Calu3 (cell line): ENCODE results near the gene EXOC3L1. TPM values are rescaled to one million over a fixed set of nuclear protein-coding genes. Genes with fewer than 3 reads are reported as not detected.

ENCODE experiments used
- BruUV-seq: library from RNA; stranded (reverse); fragments of 400-500 nt; replicated peaks from 2 replicates; lab custom pipeline; 2021; lab: Mats Ljungman, UMichigan
- CTCF ChIA-PET: fragments of 300-600 bp; sonication (Branson Sonifier 250); formaldehyde crosslinking; loops from one replicate; lab custom pipeline; 2022; ENCODE audit warnings: antibody characterized with exemption; lab: Charles Lee
- DNase-seq: peaks from one replicate; pipeline ENCODE4 v3.0.0; 2022
- H3K27ac Mint-ChIP-seq: one replicate; pipeline ENCODE4 v1.8.0; 2022; ENCODE audit warnings: mixed read lengths; ENCODE audit not compliant: unreplicated experiment
- H3K27me3 Mint-ChIP-seq: one replicate; pipeline ENCODE4 v1.8.0; 2022; ENCODE audit warnings: mixed read lengths; ENCODE audit not compliant: unreplicated experiment
- H3K36me3 Mint-ChIP-seq: one replicate; pipeline ENCODE4 v1.8.0; 2022; ENCODE audit warnings: mild to moderate bottlenecking, moderate library complexity, mixed read lengths; ENCODE audit not compliant: insufficient read depth, unreplicated experiment
- H3K4me1 Mint-ChIP-seq: one replicate; pipeline ENCODE4 v1.8.0; 2022; ENCODE audit warnings: mild to moderate bottlenecking, low read depth, mixed read lengths; ENCODE audit not compliant: unreplicated experiment
- H3K4me3 Mint-ChIP-seq: one replicate; pipeline ENCODE4 v1.8.0; 2022; ENCODE audit warnings: mild to moderate bottlenecking, low read depth, moderate library complexity, mixed read lengths; ENCODE audit not compliant: unreplicated experiment
- H3K9me3 Mint-ChIP-seq: one replicate; pipeline ENCODE4 v1.8.0; 2022; ENCODE audit warnings: low read depth, mixed read lengths; ENCODE audit not compliant: unreplicated experiment
- intact Hi-C: fragments of 100-400 bp; cut with micrococcal nuclease; formaldehyde crosslinking; loops from one replicate; pipeline ENCODE4 v1.10.0; 2022; ENCODE audit not compliant: unreplicated experiment
- total RNA-seq: library from RNA; stranded (reverse); gene quantifications from 2 replicates; pipeline ENCODE4 v1.2.3, GENCODE V29; 2022
- TF ChIP-seq, protein P1 (sequence below): fragments of 200-600 bp; IDR thresholded peaks from one replicate; pipeline ENCODE4 v1.8.0; 2022; ENCODE audit warnings: antibody characterized with exemption; ENCODE audit not compliant: unreplicated experiment

EXOC3L1 gene
- total RNA-seq, 1 experiment from 2014 or later: 0.31 TPM

- intact Hi-C loops: loop anchor here (5.0 kb wide), 1 partner anchor 57 kb away; the partner anchor contains the start of gene PHAF1
- Mint-ChIP-seq H3K4me3 (peak overlapping the region; percentile 28), H3K27me3 (no peaks in the 10 kb centered on the region), H3K9me3 (no peaks in the 10 kb centered on the region), H3K4me1 (no peaks in the 10 kb centered on the region), H3K27ac (no peak overlapping the region), H3K36me3 (peaks cover 47% of the 10 kb centered on the region)
- CTCF ChIA-PET: no interaction called here
- TF ChIP-seq, protein P1, sequence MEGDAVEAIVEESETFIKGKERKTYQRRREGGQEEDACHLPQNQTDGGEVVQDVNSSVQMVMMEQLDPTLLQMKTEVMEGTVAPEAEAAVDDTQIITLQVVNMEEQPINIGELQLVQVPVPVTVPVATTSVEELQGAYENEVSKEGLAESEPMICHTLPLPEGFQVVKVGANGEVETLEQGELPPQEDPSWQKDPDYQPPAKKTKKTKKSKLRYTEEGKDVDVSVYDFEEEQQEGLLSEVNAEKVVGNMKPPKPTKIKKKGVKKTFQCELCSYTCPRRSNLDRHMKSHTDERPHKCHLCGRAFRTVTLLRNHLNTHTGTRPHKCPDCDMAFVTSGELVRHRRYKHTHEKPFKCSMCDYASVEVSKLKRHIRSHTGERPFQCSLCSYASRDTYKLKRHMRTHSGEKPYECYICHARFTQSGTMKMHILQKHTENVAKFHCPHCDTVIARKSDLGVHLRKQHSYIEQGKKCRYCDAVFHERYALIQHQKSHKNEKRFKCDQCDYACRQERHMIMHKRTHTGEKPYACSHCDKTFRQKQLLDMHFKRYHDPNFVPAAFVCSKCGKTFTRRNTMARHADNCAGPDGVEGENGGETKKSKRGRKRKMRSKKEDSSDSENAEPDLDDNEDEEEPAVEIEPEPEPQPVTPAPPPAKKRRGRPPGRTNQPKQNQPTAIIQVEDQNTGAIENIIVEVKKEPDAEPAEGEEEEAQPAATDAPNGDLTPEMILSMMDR: no peak
- BruUV-seq: no TSS peak
- no peak for DNase-seq
Observed at GRCh38 chr16:67163999-67164558, 25.9 kb downstream of the EXOC3L1 start.

- H3K36me3 Mint-ChIP-seq: peaks cover 54% of the 10 kb centered on the region
Observed at GRCh38 chr16:67163164-67163998, 26.6 kb downstream of the EXOC3L1 start.

GRCh38 chr16:67162506-67163163 is 27.3 kb downstream of the EXOC3L1 start:
- BruUV-seq: no TSS peak
- H3K27me3 Mint-ChIP-seq: no peaks in the 10 kb centered on the region
- H3K27ac Mint-ChIP-seq: no peak overlapping the region
- H3K9me3 Mint-ChIP-seq: no peaks in the 10 kb centered on the region
- peaks cover 61% of the 10 kb centered on the region for H3K36me3 Mint-ChIP-seq
- no peak for DNase-seq
- no peak overlapping the region for H3K4me3 Mint-ChIP-seq
- CTCF ChIA-PET: interaction anchor here (0.6 kb wide), 1 partner anchor 414 kb away, joined by 8 read pairs; no protein-coding TSS in a partner anchor
- TF ChIP-seq, protein P1: no peak
- intact Hi-C loops: loop anchor here (5.0 kb wide), 1 partner anchor 55 kb away; the partner anchor contains the start of gene PHAF1
- H3K4me1 Mint-ChIP-seq: peaks cover 13% of the 10 kb centered on the region

More at GRCh38 chr16:67163164-67163998, 26.6 kb downstream of the EXOC3L1 start:
- Mint-ChIP-seq H3K27ac (no peak overlapping the region), H3K4me3 (peak overlapping the region; percentile 28), H3K4me1 (peaks cover 5% of the 10 kb centered on the region), H3K27me3 (no peaks in the 10 kb centered on the region), H3K9me3 (no peaks in the 10 kb centered on the region)
- TF ChIP-seq, protein P1: no peak
- intact Hi-C loops: loop anchor here (5.0 kb wide), 1 partner anchor 56 kb away; the partner anchor contains the start of gene PHAF1
- CTCF ChIA-PET: interaction anchor here (0.6 kb wide), 1 partner anchor 413 kb away, joined by 8 read pairs; no protein-coding TSS in a partner anchor
- DNase-seq: no peak
- BruUV-seq: no TSS peak

GRCh38 chr16:67161595-67162058 is 28.3 kb downstream of the EXOC3L1 start:
- no TSS peak for BruUV-seq
- CTCF ChIA-PET: no interaction called here
- Mint-ChIP-seq H3K27ac (no peak overlapping the region), H3K4me3 (peak overlapping the region; percentile 57), H3K36me3 (peaks cover 65% of the 10 kb centered on the region), H3K9me3 (no peaks in the 10 kb centered on the region), H3K27me3 (no peaks in the 10 kb centered on the region), H3K4me1 (peaks cover 18% of the 10 kb centered on the region)
- TF ChIP-seq, protein P1: no peak
- intact Hi-C loops: loop anchor here (5.0 kb wide), 1 partner anchor 54 kb away; the partner anchor contains the start of gene PHAF1
- DNase-seq: no peak
